Stimulated activated CD4-positive, alpha-beta T cell treated with anti-CD3 and anti-CD28 coated beads, Interleukin-15, amount 100 ng/mL, for 24 hours (primary cell): ENCODE data around the gene GAS2.

ENCODE experiments used
- DNase-seq: peaks from one replicate; pipeline ENCODE4 v3.0.0-alpha.2; 2020

Gene GAS2

GRCh38 chr11:22674470-22675439, 8.3 kb downstream of the GAS2 start:
- no peak for DNase-seq

- DNase-seq = no peak
Observed at GRCh38 chr11:22677153-22677903, 10.9 kb downstream of the GAS2 start.

GRCh38 chr11:22680628-22681027, 14.2 kb downstream of the GAS2 start:
- no peak for DNase-seq

GRCh38 chr11:22681281-22681812, 14.9 kb downstream of the GAS2 start:
- no peak for DNase-seq

- no peak for DNase-seq
Observed at GRCh38 chr11:22684082-22684481, 17.7 kb downstream of the GAS2 start.

- no peak for DNase-seq
Observed at GRCh38 chr11:22685111-22685510, 18.7 kb downstream of the GAS2 start.

- DNase-seq = no peak
Observed at GRCh38 chr11:22688914-22689313, 22.5 kb downstream of the GAS2 start.

GRCh38 chr11:22690257-22690656, 23.8 kb downstream of the GAS2 start:
- DNase-seq = no peak

GRCh38 chr11:22690871-22691270, 24.5 kb downstream of the GAS2 start:
- DNase-seq = no peak

GRCh38 chr11:22699388-22699787, 33.0 kb downstream of the GAS2 start:
- no peak for DNase-seq

GRCh38 chr11:22702031-22702430, 35.6 kb downstream of the GAS2 start:
- DNase-seq = no peak

GRCh38 chr11:22703040-22703439, 36.6 kb downstream of the GAS2 start:
- peak; percentile 18 for DNase-seq

GRCh38 chr11:22703591-22703990, 37.2 kb downstream of the GAS2 start:
- no peak for DNase-seq

- DNase-seq = no peak
Observed at GRCh38 chr11:22707119-22707899, 40.9 kb downstream of the GAS2 start.

- DNase-seq = no peak
Observed at GRCh38 chr11:22711071-22711770, 44.8 kb downstream of the GAS2 start.

GRCh38 chr11:22711880-22712279, 45.5 kb downstream of the GAS2 start:
- no peak for DNase-seq

GRCh38 chr11:22713336-22713735, 46.9 kb downstream of the GAS2 start:
- no peak for DNase-seq

- DNase-seq = no peak
Observed at GRCh38 chr11:22715971-22716370, 49.6 kb downstream of the GAS2 start.

GRCh38 chr11:22720457-22720856, 54.0 kb downstream of the GAS2 start:
- DNase-seq = no peak

- DNase-seq = no peak
Observed at GRCh38 chr11:22723274-22723673, 56.9 kb downstream of the GAS2 start.

GRCh38 chr11:22725079-22725478, 58.7 kb downstream of the GAS2 start:
- no peak for DNase-seq
